GM13977 (cell line): ENCODE results near the gene MYO1A.
"Not testable (repeated sequence)": the region's sequence is repeated elsewhere in the genome, so short reads cannot be mapped to it uniquely, and the experiment has no call there.

ENCODE experiments used
- DNase-seq: peaks from one replicate; pipeline ENCODE4 v3.0.0; 2012; ENCODE audit warnings: low spot score
- CTCF ChIP-seq: IDR thresholded peaks from 2 replicates; pipeline ENCODE4 v1.5.1; 2012; ENCODE audit warnings: mild to moderate bottlenecking, control low read depth; ENCODE audit not compliant: insufficient read depth; ENCODE audit errors: extremely low read depth, missing control alignments
- in situ Hi-C: fragments of 300-500 bp; cut with MboI; formaldehyde crosslinking; loops from one replicate; pipeline ENCODE4 v1.12.0; 2022; ENCODE audit warnings: low sequenced_read_pairs, low pct_unique_long_range_greater_than_20kb, mixed read lengths, inconsistent platforms; ENCODE audit not compliant: unreplicated experiment

The MYO1A gene

DNA sequence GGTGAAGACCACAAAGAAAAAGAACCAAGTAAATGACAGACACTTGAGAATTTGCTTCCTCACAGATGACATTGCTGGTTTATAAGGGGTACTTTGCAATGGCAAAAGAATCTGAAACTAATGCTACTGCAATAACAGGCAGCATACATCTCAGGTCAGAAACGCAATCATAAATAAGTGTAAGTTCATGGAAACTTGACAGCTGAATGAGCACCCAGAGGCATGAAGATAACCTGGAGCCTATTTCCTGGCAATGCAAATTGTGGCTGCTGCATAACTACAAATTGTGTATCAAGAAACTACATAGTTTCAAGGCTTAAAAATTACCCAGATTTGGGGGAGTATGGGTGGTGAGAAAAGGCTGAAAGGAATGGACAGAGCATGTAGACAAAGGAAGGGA is 8.5 kb upstream of the MYO1A start:
- no peak for DNase-seq
- in situ Hi-C loops: no loop called here
- TF ChIP-seq CTCF: no peak

GRCh38 chr12:57057067-57057751 is 7.3 kb upstream of the MYO1A start:
- no peak for DNase-seq
- TF ChIP-seq CTCF: no peak
- in situ Hi-C loops: no loop called here

GRCh38 chr12:57055824-57056223 is 5.9 kb upstream of the MYO1A start:
- no peak for DNase-seq
- no peak for TF ChIP-seq CTCF
- in situ Hi-C loops: no loop called here

DNA sequence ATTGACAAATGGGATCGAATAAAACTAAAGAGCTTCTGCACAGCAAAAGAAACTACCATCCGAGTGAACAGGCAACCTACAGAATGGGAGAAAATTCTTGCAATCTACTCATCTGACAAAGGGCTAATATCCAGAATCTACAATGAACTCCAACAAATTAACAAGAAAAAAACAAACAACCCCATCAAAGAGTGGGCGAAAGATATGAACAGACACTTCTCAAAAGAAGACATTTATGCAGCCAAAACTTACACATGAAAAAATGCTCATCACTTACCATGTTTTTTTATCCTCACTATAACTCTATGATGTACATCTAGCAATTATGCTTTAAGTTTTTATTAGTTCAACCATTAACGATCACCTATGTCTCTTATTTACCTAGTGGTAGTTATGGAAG is 4.0 kb upstream of the MYO1A start:
- in situ Hi-C loops, DNase-seq: not testable (repeated sequence)

DNA sequence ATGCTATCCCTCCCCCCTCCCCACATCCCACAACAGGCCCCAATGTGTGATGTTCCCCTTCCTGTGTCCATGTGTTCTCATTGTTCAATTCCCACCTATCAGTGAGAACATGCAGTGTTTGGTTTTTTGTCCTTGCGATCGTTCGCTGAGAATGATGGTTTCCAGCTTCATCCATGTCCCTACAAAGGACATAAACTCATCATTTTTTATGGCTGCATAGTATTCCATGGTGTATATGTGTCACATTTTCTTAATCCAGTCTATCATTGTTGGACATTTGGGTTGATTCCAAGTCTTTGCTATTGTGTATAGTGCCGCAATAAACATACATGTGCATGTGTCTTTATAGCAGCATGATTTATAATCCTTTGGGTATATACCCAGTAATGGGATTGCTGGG is 3.2 kb upstream of the MYO1A start:
- in situ Hi-C loops, DNase-seq: not testable (repeated sequence)

DNA sequence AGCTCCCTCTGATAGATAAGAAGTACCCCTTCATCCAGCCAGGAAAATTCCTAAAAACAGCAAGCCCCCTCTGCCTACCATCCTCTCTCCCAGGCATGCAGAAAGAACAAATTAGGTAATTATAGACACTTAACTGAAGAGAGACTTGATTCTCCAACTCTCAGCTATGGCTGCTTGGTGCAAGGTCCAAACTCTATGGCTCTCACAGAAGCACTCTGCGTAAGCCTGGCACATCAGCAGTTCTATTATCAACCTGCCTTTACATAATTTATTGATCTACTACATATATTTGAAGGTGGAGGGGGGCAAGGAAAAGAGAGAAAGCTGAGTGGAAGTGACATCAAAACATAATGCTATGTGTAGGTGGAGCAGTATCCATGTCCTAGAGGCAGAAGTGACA is 1.1 kb upstream of the MYO1A start:
- no peak for DNase-seq
- no peak for TF ChIP-seq CTCF
- in situ Hi-C loops: no loop called here

DNA sequence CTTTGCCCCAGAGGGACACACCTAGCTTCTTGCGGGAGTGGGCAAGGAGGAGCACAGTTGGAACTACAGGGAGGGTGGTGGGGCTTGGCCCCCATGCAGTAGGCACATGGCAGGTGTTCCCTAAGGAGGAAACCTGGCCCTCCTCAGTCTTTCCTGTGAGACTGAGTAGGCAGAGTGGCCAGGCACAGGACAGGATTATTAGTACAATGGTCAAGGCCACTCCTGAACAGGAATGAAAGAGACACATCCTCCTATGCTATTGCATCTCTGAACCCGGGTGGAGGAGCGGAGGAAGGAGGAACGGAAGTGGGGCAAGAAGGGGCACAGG is 846 bp downstream of the MYO1A start:
- in situ Hi-C loops: no loop called here
- TF ChIP-seq CTCF: no peak
- no peak for DNase-seq

DNA sequence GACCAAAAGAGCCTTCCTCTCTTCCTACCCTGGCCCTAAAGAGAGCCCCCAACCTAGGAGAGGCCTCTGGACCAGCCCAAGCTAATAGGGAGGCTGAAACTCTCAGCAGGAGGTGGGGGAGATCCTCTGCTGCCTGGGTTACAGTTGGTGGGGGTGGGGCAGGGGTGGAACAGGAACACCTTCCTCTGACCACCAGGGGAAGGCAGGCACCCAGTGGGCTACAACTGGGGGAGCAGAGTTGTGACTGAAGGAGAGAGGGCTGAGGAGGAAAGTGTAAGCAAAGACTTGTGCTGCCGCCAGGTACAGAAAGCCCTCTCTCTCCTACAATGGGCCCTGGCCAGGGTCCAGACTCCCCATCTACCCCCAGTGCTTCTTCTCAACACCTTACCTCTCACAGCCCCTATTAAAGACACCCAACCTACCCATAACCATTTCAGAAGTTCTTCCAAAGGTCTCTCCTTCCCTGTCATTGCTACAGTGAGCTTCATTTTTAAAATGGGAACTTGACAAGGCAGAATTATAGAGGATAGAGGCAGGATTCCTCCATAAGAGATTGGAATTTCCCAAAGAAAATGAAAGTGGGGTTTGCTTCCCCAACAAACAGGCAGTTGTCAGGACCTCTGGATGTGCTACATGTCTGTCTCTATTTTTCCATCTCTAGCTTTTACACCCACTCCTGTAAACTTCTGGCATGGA is 1.4 kb downstream of the MYO1A start:
- in situ Hi-C loops: no loop called here
- no peak for DNase-seq
- no peak for TF ChIP-seq CTCF
